HEK293 (cell line): ENCODE data around the gene SLC1A2.

Experiments
- HOXC10 ChIP-seq: sonication (generic); formaldehyde crosslinking; IDR thresholded peaks from 2 replicates; pipeline ENCODE4 v1.8.1; 2023; ENCODE audit warnings: mild to moderate bottlenecking, missing genetic modification reagents
- PRDM1 ChIP-seq: fragments of 450-650 bp; formaldehyde crosslinking; IDR thresholded peaks from 2 replicates; pipeline ENCODE4; 2016; ENCODE audit warnings: missing biosample characterization, missing genetic modification characterization
- SP2 ChIP-seq: fragments of 450-650 bp; formaldehyde crosslinking; IDR thresholded peaks from 2 replicates; pipeline ENCODE4 v1.5.1; 2016; ENCODE audit warnings: missing biosample characterization, missing genetic modification characterization
- ZBTB1 ChIP-seq: fragments of 450-650 bp; formaldehyde crosslinking; IDR thresholded peaks from 2 replicates; pipeline ENCODE4 v1.5.1; 2016; ENCODE audit warnings: missing biosample characterization, missing genetic modification characterization
- ZFP69B ChIP-seq: fragments of 450-650 bp; formaldehyde crosslinking; IDR thresholded peaks from 2 replicates; pipeline ENCODE4 v1.5.1; 2016; ENCODE audit warnings: missing biosample characterization, missing genetic modification characterization
- ZNF549 ChIP-seq: fragments of 450-650 bp; IDR thresholded peaks from 2 replicates; pipeline ENCODE4 v1.5.1; 2018; ENCODE audit warnings: missing biosample characterization, missing genetic modification characterization, mild to moderate bottlenecking, inconsistent platforms, moderate library complexity
- ZNF747 ChIP-seq: fragments of 450-650 bp; formaldehyde crosslinking; IDR thresholded peaks from 2 replicates; pipeline ENCODE4 v1.5.1; 2016; ENCODE audit warnings: missing biosample characterization, missing genetic modification characterization
- ZSCAN30 ChIP-seq: fragments of 450-650 bp; IDR thresholded peaks from 2 replicates; pipeline ENCODE4 v1.5.1; 2018; ENCODE audit warnings: missing biosample characterization, mild to moderate bottlenecking, missing genetic modification characterization, moderate library complexity
- ZXDB ChIP-seq: fragments of 450-650 bp; formaldehyde crosslinking; IDR thresholded peaks from 2 replicates; pipeline ENCODE4 v1.5.1; 2016; ENCODE audit warnings: missing biosample characterization, missing genetic modification characterization
- TF ChIP-seq, protein P1 (sequence below): fragments of 450-650 bp; formaldehyde crosslinking; IDR thresholded peaks from 2 replicates; pipeline ENCODE4 v1.5.1; 2016; ENCODE audit warnings: missing biosample characterization, missing genetic modification characterization

DNA sequence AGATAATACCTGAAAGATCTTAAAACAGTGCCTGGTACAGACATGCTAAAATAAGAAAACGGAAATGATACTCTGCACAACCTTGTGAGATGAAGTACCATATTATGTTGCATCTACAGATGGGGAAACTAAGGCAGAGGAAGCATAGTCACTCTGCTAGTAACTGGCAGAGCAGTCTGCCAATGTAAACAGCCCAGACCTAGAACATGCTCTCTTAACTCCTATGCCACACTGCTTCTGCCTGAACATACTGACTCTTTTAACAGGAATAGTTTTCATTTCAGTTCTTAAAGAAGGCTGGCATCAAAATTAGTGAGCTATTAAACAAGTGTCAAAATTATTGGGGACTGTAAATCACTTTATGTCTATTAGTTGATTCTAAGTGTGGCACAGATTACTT lies 180.5 kb downstream of the SLC1A2 start:
- no peak for TF ChIP-seq ZBTB1 (tag by site-specific recombination)
- TF ChIP-seq PRDM1, result no peak
- TF ChIP-seq ZNF747 (tag by site-specific recombination), result no peak
- no peak for TF ChIP-seq ZFP69B (tag by site-specific recombination)
- no peak for TF ChIP-seq ZXDB (tag by site-specific recombination)
- TF ChIP-seq ZNF549 (tag by site-specific recombination), result no peak
- TF ChIP-seq HOXC10 (CRISPR knock-in tag), result no peak
- no peak for TF ChIP-seq SP2 (tag by site-specific recombination)
- TF ChIP-seq, protein P1, sequence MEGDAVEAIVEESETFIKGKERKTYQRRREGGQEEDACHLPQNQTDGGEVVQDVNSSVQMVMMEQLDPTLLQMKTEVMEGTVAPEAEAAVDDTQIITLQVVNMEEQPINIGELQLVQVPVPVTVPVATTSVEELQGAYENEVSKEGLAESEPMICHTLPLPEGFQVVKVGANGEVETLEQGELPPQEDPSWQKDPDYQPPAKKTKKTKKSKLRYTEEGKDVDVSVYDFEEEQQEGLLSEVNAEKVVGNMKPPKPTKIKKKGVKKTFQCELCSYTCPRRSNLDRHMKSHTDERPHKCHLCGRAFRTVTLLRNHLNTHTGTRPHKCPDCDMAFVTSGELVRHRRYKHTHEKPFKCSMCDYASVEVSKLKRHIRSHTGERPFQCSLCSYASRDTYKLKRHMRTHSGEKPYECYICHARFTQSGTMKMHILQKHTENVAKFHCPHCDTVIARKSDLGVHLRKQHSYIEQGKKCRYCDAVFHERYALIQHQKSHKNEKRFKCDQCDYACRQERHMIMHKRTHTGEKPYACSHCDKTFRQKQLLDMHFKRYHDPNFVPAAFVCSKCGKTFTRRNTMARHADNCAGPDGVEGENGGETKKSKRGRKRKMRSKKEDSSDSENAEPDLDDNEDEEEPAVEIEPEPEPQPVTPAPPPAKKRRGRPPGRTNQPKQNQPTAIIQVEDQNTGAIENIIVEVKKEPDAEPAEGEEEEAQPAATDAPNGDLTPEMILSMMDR (tag by site-specific recombination), result no peak
- TF ChIP-seq ZSCAN30 (tag by site-specific recombination), result no peak
